HG02943 (cell line): Measurements from ENCODE around the gene PTPRE.

Experiments
- ATAC-seq: cut with Tn5 transposase; IDR thresholded peaks from one replicate; pipeline ENCODE4 v1.9.1; 2021; ENCODE audit warnings: mild to moderate bottlenecking, low read depth, moderate library complexity; ENCODE audit not compliant: unreplicated experiment

Gene PTPRE

GRCh38 chr10:128013626-128014025, 106.7 kb downstream of the PTPRE start:
- ATAC-seq, result no peak

- no peak for ATAC-seq
Measured at GRCh38 chr10:128014236-128014635, 107.3 kb downstream of the PTPRE start.

GRCh38 chr10:128016423-128017060, 109.6 kb downstream of the PTPRE start:
- no peak for ATAC-seq

GRCh38 chr10:128017822-128018221, 110.9 kb downstream of the PTPRE start:
- no peak for ATAC-seq

- ATAC-seq, result no peak
Measured at GRCh38 chr10:128018236-128018635, 111.3 kb downstream of the PTPRE start.

- no peak for ATAC-seq
Measured at GRCh38 chr10:128018691-128019090, 111.8 kb downstream of the PTPRE start.

- no peak for ATAC-seq
Measured at GRCh38 chr10:128022261-128023196, 115.6 kb downstream of the PTPRE start.

- no peak for ATAC-seq
Measured at GRCh38 chr10:128024426-128024825, 117.5 kb downstream of the PTPRE start.

GRCh38 chr10:128025437-128025836, 118.5 kb downstream of the PTPRE start:
- ATAC-seq, result no peak

- ATAC-seq, result no peak
Measured at GRCh38 chr10:128025951-128026350, 119.0 kb downstream of the PTPRE start.

GRCh38 chr10:128026615-128027300, 119.9 kb downstream of the PTPRE start:
- no peak for ATAC-seq

- ATAC-seq, result no peak
Measured at GRCh38 chr10:128027306-128027705, 120.4 kb downstream of the PTPRE start.

GRCh38 chr10:128027822-128028507, 121.1 kb downstream of the PTPRE start:
- no peak for ATAC-seq

GRCh38 chr10:128028508-128029289, 121.8 kb downstream of the PTPRE start:
- no peak for ATAC-seq

- ATAC-seq, result no peak
Measured at GRCh38 chr10:128029290-128029651, 122.4 kb downstream of the PTPRE start.

- ATAC-seq, result no peak
Measured at GRCh38 chr10:128029731-128030369, 122.9 kb downstream of the PTPRE start.

- ATAC-seq, result no peak
Measured at GRCh38 chr10:128030498-128031072, 123.7 kb downstream of the PTPRE start.

- ATAC-seq, result no peak
Measured at GRCh38 chr10:128031216-128031615, 124.3 kb downstream of the PTPRE start.

GRCh38 chr10:128032466-128032865, 125.6 kb downstream of the PTPRE start:
- no peak for ATAC-seq
